Activated CD8-positive, alpha-beta memory T cell treated with anti-CD3 and anti-CD28 coated beads, Interleukin-2, amount 50 U/mL, for 24 hours (primary cell): ENCODE data around the gene MAP7D3.
A peak's percentile ranks its signal among the peaks of the same experiment; 100 is the strongest.
"Not testable (repeated sequence)": the region's sequence is repeated elsewhere in the genome, so short reads cannot be mapped to it uniquely, and the experiment has no call there.

Experiments
- DNase-seq: peaks from one replicate; pipeline ENCODE4 v3.0.0-alpha.2; 2020; ENCODE audit errors: extremely low read depth

MAP7D3 gene, protein sequence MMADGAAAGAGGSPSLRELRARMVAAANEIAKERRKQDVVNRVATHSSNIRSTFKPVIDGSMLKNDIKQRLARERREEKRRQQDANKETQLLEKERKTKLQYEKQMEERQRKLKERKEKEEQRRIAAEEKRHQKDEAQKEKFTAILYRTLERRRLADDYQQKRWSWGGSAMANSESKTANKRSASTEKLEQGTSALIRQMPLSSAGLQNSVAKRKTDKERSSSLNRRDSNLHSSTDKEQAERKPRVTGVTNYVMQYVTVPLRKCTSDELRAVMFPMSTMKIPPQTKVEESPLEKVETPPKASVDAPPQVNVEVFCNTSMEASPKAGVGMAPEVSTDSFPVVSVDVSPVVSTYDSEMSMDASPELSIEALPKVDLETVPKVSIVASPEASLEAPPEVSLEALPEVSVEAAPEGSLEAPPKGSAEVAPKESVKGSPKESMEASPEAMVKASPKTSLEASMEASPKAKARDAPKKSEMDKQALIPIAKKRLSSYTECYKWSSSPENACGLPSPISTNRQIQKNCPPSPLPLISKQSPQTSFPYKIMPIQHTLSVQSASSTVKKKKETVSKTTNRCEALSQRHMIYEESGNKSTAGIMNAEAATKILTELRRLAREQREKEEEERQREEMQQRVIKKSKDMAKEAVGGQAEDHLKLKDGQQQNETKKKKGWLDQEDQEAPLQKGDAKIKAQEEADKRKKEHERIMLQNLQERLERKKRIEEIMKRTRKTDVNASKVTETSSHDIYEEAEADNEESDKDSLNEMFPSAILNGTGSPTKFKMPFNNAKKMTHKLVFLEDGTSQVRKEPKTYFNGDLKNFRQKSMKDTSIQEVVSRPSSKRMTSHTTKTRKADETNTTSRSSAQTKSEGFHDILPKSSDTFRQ

DNA sequence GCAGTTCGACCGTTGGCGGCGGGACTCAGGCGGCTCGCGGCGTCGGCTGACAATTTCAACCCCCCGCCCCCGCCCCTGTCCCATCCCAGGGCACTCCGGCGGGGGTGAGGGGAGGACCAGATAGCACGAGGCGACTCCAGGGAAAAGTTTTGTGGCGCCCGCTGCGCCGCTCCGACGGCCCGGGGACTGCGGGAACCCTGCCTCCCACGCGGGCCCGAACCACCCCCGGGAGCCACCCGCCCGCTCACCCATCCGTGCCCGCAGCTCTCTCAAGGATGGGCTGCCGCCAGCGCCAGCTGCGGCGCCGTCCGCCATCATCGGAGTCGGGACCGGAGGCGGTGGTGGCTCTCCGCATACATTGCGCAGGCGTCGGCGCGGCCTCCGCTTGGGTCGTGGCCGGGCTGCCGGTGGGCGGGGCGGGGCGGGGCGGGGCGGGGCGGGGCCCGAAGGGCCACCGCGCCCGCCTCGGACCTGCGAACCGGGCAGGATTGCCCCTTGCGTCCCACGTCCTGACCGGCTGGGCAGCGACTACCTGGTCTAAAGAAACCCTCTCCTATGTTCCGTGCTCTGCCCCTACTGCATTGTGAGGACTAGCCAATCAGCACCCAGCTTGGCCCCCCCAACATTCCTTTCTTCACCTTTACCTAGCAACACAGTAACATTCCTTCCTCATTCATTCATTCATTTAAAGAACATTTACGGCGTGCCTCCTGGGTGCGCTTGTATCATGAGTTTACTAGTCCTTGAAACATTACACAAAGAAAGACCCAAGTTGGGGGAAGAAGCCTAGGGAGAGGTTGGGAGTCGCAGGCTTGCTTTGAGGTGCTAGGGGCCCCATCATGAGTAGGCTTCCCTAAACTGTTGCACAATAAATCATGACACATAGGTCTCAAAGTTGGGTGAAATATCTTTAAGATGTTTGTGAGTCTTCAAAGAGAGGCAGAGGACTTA lies at the start of gene MAP7D3:
Gene MAP7D3, minus strand, starts transcription at position 360 of the 951 bp plus-strand sequence. Its CDS starts 42 bp downstream, at position 318.
- DNase-seq: no peak

GRCh38 chrX:136300721-136301120 lies 49.5 kb upstream of the MAP7D3 start, which contains the start of gene ADGRG4:
ADGRG4 (plus strand) TSS chrX:136300963; CDS start chrX:136308778, 7,815 bp downstream.
- not testable (repeated sequence) for DNase-seq

DNA sequence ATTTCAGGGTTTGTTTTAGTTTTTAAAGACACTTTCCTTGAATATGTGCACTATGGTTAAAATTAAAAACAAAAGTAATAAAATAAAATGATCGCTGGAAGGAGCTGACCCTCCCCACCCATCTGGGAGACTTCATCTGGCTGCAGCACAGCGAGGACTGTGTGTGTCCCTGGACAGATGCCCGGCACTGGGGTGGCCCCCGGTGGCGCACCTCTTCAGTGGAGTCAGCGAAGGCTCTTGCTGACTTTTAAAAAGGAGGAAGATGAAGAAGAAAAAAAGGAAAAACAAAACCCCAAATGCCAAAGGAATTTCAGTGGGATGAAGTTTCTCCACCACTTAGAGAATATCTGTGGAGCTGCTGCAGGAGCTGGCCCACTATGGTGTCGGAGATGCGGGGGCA lies 44.2 kb upstream of the MAP7D3 start:
- DNase-seq: no peak

GRCh38 chrX:136292656-136293055 lies 41.5 kb upstream of the MAP7D3 start:
- no peak for DNase-seq

DNA sequence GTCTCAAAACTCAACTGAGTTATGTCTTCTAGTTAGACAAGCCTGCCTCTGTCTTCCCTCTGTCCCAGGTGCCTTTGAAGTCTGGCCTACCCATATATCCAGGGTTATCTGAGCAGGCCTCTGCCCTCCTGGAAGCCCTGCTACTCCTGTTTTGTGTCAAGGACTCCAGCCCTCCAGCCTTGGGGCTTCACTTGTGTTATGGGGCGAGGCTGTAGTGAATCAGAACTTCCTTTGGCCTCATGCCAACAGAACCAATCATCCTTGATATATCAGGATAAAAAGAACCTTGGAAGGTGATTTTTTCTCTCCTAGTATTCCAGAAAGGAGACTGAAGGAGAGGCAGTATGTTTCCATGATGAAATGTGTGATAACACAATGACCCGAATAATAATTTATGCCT lies 40.6 kb upstream of the MAP7D3 start:
- DNase-seq: no peak

DNA sequence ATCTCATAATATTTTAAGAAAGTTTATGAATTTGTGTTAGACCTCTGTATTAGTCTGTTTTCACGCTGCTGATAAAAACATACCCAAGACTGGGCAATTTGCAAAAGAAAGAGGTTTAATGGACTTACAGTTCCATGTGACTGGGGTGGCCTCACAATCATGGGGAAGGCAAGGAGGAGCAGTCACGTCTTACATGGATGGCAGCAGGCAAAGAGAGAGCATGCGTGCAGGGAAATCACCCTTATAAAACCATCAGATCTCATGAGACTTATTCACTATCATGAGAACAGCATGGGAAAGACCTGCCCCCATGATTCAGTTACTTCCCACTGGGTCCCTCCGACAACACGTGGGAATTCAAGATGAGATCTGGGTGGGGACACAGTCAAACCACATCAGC lies 35.2 kb upstream of the MAP7D3 start:
- not testable (repeated sequence) for DNase-seq

GRCh38 chrX:136275553-136275952 lies 24.4 kb upstream of the MAP7D3 start:
- no peak for DNase-seq

DNA sequence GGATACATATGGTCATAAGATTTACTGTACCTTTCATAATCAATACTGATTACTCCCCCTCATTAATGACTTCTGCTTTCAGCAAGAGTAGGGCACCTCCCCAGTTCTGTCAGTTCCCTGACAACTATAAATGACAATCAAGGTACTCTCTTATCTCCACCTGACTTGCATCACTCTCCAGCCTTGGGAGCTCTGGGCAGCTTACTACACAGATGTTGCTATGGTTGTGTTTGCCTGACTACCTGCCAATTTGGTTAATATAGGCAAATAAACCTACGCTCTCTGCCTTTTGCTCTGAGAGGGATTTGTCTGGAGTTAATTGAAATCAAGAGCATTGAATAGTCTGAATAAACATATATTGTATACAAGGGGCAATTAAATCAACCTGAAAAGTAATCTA lies 22.8 kb upstream of the MAP7D3 start:
- DNase-seq: no peak

- DNase-seq: no peak
These were observed 21.1 kb upstream of the MAP7D3 start for GRCh38 chrX:136272325-136272724.

- no peak for DNase-seq
These were observed 20.1 kb upstream of the MAP7D3 start for GRCh38 chrX:136271300-136271699.

- DNase-seq: no peak
These were observed 18.7 kb upstream of the MAP7D3 start for GRCh38 chrX:136269921-136270320.

- peak; percentile 23 for DNase-seq
These were observed 17.1 kb upstream of the MAP7D3 start for GRCh38 chrX:136268051-136269048.

- DNase-seq: no peak
These were observed 15.6 kb upstream of the MAP7D3 start for GRCh38 chrX:136266828-136267227.

GRCh38 chrX:136262812-136263315 lies 11.7 kb upstream of the MAP7D3 start:
- no peak for DNase-seq

DNA sequence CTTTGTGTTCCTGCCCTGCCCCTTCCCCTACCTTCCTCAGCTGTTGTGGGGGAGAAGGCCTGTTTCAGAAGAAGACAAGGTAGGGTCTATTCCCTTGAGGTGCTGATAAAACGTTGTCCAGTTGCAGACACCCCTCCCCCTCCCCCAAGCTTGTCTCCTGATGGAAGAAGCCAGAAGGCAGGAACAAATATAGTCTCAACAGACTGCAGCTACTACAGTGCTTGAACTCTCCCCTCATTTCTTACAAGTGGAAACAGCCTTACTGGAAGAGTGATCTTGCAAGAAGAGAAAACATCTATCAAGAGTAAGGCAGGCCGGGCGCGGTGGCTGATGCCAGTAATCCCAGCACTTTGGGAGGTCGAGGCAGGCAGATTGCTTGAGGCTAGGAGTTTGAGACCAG lies 11.0 kb upstream of the MAP7D3 start:
- DNase-seq: no peak

DNA sequence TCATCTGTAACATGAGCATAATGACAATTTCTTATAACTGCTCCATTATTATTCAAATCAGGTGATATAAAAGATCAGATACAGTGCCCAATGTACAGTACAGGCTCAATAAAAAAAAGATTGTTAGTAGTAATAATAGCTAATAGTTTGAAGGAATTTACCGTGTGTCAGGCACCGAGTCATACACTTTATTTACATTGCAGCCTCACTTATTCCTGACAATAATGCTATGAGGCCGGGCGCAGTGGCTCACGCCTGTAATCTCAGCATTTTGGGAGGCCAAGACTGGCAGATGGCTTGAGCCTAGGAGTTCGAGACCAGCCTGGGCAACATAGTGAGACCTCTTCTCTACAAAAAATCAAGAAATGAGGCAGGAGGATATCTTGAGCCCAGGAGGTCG lies 10.1 kb upstream of the MAP7D3 start:
- no peak for DNase-seq

DNA sequence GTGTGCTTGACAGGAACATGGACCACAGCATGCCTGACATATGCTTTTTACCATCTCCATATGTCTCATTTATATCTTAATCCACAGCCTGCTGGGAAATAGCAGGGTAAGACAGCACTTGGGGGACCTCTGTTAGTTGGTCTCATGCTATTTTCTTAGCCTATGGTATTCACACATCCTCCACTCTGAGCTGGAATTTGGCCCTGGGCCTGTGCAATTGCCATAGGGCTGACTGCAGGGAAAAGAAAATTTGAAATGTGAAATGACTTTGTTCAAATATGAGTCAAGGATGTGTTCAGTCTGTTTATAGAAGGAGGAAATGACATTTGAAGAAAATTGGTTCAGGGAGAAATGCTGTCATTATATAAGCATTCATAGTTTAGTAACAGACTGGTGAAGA lies 9.6 kb upstream of the MAP7D3 start:
- no peak for DNase-seq

- DNase-seq: no peak
These were observed 8.3 kb upstream of the MAP7D3 start for GRCh38 chrX:136259543-136259942.

DNA sequence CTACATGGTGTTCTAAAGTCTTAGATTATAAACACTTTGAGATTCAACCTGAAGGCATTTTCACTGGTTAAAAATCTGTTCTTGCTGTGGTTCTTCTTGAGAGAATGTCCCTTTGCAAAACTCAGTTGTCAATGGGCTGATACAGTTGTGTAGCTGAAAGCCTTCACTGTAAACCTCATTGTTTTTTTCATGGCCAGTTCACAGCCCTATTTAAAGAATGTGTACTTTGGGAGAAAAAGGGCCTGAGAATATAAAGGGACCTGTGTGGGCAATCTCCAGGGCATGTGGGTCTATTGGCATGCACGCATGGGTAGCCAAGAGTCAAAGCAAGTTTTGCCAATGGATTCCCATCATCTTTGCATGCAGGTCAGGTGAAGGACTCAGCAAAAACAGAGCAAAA lies 7.8 kb upstream of the MAP7D3 start:
- DNase-seq: no peak

DNA sequence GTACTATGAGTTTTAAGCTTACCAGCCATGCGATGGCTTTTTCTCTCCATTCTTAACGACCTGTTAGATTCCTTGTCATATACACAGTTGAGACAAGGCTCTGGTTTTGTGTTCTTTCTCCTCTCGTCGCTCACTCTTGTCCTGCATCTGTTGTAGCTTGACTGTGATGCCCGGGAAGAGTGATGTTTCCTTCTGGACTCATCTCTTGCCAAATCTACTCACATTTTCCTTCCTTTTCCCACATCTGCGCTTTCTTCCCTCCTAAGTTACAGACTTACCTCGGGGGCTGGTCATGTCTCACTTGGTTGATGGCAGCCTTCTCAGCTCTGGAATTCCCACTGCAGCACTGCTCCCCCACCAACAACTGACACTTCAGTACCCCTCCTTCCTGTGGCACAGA lies 4.8 kb upstream of the MAP7D3 start:
- DNase-seq: no peak
